ENCODE results near the gene FOXO3.

GRCh38 chr6:108710551-108710950 lies 149.8 kb downstream of the FOXO3 start:
- TF ChIP-seq, protein P1, sequence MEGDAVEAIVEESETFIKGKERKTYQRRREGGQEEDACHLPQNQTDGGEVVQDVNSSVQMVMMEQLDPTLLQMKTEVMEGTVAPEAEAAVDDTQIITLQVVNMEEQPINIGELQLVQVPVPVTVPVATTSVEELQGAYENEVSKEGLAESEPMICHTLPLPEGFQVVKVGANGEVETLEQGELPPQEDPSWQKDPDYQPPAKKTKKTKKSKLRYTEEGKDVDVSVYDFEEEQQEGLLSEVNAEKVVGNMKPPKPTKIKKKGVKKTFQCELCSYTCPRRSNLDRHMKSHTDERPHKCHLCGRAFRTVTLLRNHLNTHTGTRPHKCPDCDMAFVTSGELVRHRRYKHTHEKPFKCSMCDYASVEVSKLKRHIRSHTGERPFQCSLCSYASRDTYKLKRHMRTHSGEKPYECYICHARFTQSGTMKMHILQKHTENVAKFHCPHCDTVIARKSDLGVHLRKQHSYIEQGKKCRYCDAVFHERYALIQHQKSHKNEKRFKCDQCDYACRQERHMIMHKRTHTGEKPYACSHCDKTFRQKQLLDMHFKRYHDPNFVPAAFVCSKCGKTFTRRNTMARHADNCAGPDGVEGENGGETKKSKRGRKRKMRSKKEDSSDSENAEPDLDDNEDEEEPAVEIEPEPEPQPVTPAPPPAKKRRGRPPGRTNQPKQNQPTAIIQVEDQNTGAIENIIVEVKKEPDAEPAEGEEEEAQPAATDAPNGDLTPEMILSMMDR (conservative IDR thresholded peaks at IDR 0.05 in 1 of 2, IDR thresholded peaks at IDR 0.05 in 1 of 2; ENCODE audit: low read depth in 1 of 2, low read length in 2 of 2), result no peak
- TF ChIP-seq EZH2 (IDR thresholded peaks at IDR 0.05; ENCODE audit: low read length, missing control alignments), result no peak
